HFFc6 (cell line): Measurements from ENCODE around the gene PLCXD3. TPM values are rescaled to one million over a fixed set of nuclear protein-coding genes. Genes with fewer than 3 reads are reported as not detected.

Experiments
- DNase-seq: peaks from one replicate; pipeline ENCODE4 v3.0.0-alpha.2; 2018
- H3K27ac Mint-ChIP-seq: 2 replicates; pipeline ENCODE4 v1.8.0; 2020; ENCODE audit warnings: mild to moderate bottlenecking, mixed read lengths
- H3K27me3 Mint-ChIP-seq: 2 replicates; pipeline ENCODE4 v1.8.0; 2021; ENCODE audit warnings: mild to moderate bottlenecking, moderate library complexity, mixed read lengths; ENCODE audit not compliant: insufficient read depth
- H3K36me3 Mint-ChIP-seq: 2 replicates; pipeline ENCODE4 v1.8.0; 2021; ENCODE audit warnings: low read depth, mixed read lengths
- H3K4me1 Mint-ChIP-seq: 2 replicates; pipeline ENCODE4 v1.8.0; 2020; ENCODE audit warnings: low read depth, mixed read lengths
- H3K4me3 Mint-ChIP-seq: 2 replicates; pipeline ENCODE4 v1.8.0; 2020; ENCODE audit warnings: mild to moderate bottlenecking, moderate library complexity, mixed read lengths
- H3K9me3 Mint-ChIP-seq: 2 replicates; pipeline ENCODE4 v1.8.0; 2020; ENCODE audit warnings: mild to moderate bottlenecking, mixed read lengths
- total RNA-seq, 6 experiments: library from RNA; stranded (reverse); fragmentation: NEBNext Ultra II Directional; extraction: Animal tissue kit (Norgen Biotek cat#: 25700); gene quantifications; 2 replicates in 1 of 6; 3 replicates in 5 of 6; pipeline ENCODE4 v1.2.3, GENCODE V29; 2021
- TF ChIP-seq, protein P1 (sequence below): fragments of 200-600 bp; sonication (generic); IDR thresholded peaks from 2 replicates; pipeline ENCODE4 v1.5.0; 2021; ENCODE audit warnings: antibody characterized with exemption, mild to moderate bottlenecking

Gene PLCXD3
- total RNA-seq, 6 experiments from 2014 or later: 0.03 to 0.05 TPM; not detected in 4

DNA sequence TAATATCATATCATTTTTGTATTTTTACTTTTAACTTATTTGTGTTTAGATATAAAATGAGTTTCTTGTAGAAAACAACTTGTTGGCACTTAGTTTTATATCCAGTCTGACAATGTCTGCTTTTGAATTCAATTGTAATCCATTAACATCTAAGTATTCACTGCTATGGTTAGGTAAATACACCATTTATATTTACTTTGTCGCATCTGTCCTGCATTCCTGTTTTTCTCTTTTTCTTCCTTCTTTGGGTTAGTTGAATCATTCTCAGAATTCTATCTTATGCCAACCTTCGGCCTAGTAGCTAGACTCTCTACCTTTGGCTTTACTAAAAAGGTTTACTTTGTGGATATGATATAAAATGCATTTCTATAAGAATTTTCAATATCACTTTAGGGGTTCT, 107.6 kb downstream of the PLCXD3 start:
- DNase-seq: no peak
- TF ChIP-seq, protein P1, sequence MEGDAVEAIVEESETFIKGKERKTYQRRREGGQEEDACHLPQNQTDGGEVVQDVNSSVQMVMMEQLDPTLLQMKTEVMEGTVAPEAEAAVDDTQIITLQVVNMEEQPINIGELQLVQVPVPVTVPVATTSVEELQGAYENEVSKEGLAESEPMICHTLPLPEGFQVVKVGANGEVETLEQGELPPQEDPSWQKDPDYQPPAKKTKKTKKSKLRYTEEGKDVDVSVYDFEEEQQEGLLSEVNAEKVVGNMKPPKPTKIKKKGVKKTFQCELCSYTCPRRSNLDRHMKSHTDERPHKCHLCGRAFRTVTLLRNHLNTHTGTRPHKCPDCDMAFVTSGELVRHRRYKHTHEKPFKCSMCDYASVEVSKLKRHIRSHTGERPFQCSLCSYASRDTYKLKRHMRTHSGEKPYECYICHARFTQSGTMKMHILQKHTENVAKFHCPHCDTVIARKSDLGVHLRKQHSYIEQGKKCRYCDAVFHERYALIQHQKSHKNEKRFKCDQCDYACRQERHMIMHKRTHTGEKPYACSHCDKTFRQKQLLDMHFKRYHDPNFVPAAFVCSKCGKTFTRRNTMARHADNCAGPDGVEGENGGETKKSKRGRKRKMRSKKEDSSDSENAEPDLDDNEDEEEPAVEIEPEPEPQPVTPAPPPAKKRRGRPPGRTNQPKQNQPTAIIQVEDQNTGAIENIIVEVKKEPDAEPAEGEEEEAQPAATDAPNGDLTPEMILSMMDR: no peak
- H3K36me3 Mint-ChIP-seq: peaks cover 19% of the 10 kb centered on the region
- no peak overlapping the region for H3K4me3 Mint-ChIP-seq
- no peak overlapping the region for H3K27ac Mint-ChIP-seq
- H3K4me1 Mint-ChIP-seq: peaks cover 11% of the 10 kb centered on the region
- H3K27me3 Mint-ChIP-seq: no peaks in the 10 kb centered on the region
- peaks cover 16% of the 10 kb centered on the region for H3K9me3 Mint-ChIP-seq

DNA sequence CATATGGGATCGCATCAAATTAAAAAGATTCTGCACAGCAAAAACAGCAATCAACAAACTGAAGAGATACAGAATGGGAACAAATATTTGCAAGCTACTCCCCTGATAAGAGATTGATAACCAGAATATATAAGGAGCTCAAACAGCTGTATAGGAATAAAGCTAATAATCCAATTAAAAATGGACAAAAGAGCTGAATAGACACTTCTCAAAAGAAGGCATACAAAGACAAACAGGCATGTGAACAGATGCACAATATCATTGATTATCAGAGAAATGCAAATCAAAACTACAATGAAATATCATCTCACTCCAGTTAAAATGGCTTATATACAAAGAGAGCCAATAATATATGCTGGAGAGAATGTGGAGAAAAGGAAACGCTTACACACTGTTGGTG, 110.6 kb downstream of the PLCXD3 start:
- H3K27ac Mint-ChIP-seq: no peak overlapping the region
- H3K4me3 Mint-ChIP-seq: no peak overlapping the region
- H3K9me3 Mint-ChIP-seq: peaks cover 16% of the 10 kb centered on the region

DNA sequence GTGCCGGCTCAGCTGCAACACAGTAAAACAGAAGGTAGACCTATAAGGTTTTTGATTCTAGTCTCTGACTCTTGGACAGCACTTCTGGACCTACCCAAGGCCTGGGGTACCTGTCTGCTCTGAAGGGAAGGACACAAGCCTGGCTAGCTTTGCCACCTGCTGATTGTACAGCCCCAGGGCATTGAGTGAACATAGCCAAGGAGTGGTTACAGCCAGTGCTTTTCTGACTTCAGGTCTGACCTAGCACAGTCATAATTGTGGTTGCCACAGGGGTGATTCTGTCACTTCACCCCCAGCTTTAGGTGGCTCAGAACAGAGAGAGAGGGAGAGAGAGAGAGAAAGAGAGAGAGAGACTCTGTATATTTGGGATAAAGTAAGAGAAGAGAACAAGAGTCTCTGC, 118.4 kb downstream of the PLCXD3 start:
- Mint-ChIP-seq H3K27me3 (no peaks in the 10 kb centered on the region; the same call in none of the 2 replicates), H3K4me3 (no peak overlapping the region), H3K4me1 (no peaks in the 10 kb centered on the region), H3K9me3 (no peaks in the 10 kb centered on the region), H3K36me3 (no peaks in the 10 kb centered on the region), H3K27ac (no peak overlapping the region)
- TF ChIP-seq, protein P1: no peak
- no peak for DNase-seq

More for the DNA sequence above, 110.6 kb downstream of the PLCXD3 start:
- peaks cover 19% of the 10 kb centered on the region for H3K36me3 Mint-ChIP-seq
- TF ChIP-seq, protein P1: no peak
- DNase-seq: no peak
- no peaks in the 10 kb centered on the region for H3K4me1 Mint-ChIP-seq
- no peaks in the 10 kb centered on the region for H3K27me3 Mint-ChIP-seq

DNA sequence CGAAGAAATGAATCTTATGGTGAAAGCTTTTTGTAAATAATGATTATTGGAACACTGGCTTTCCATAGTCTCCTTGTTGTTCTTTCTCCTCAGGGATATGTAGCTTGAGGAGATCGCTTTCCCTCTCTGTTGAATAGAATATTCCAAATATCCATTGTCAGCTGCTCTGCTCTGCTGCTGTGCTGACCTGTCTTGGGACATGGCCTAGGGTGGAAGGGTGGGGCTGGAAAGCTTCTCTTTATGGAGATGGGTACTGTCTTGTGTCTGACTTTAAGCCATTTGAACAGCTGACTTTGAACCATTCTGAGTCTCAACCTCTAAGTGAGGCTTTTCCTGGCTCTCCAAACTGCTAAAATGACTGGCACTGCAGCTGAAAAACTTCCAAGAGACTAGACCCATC, 135.8 kb downstream of the PLCXD3 start:
- no peaks in the 10 kb centered on the region; the same call in 1 of the 2 replicates for H3K36me3 Mint-ChIP-seq
- H3K9me3 Mint-ChIP-seq: no peaks in the 10 kb centered on the region
- H3K27ac Mint-ChIP-seq: no peak overlapping the region
- H3K4me1 Mint-ChIP-seq: peaks cover 45% of the 10 kb centered on the region
- TF ChIP-seq, protein P1: no peak
- no peak overlapping the region for H3K4me3 Mint-ChIP-seq
- no peak for DNase-seq
- H3K27me3 Mint-ChIP-seq: no peaks in the 10 kb centered on the region; the same call in 1 of the 2 replicates

DNA sequence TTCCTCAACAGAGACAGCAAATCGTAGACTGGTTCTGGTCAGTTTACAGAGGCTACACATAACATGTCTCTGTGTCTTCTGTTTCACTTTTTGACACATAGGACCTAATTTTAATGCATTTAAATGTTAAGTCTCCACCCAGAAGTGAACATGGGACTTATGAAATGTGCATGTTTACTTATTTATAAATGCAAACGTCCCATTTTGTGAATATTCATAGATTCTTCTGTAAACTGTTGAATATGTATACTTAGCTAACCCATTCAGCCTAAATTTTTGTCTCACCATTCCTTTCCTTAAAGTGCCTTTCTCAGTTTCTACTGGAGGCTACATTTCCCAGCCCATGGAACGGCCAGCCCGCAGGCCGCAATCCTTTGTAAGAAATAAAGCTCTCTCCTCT, 137.2 kb downstream of the PLCXD3 start:
- no peak overlapping the region for H3K27ac Mint-ChIP-seq
- DNase-seq: no peak
- H3K9me3 Mint-ChIP-seq: no peaks in the 10 kb centered on the region
- no peaks in the 10 kb centered on the region; the same call in 1 of the 2 replicates for H3K27me3 Mint-ChIP-seq
- H3K4me3 Mint-ChIP-seq: no peak overlapping the region
- TF ChIP-seq, protein P1: no peak
- peaks cover 49% of the 10 kb centered on the region for H3K4me1 Mint-ChIP-seq
- H3K36me3 Mint-ChIP-seq: no peaks in the 10 kb centered on the region; the same call in 1 of the 2 replicates

DNA sequence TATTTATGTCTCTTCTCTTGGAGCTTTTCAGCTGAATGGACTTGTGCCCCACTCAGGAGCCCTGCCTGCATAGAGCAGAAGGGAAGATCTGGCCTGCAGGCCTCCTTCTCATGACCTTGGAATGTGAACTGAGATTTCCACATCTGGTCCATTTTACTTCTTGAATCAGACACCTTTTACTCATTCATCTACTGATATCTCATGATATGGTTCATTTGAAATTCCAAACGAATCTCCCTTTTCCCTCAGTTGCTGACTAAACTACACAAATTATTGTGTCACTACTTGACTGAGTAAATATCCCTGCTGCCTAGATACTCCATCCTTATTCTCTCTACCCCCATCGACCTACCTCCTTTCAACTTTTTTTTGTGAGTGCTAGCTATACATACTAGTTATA, 138.7 kb downstream of the PLCXD3 start:
- Mint-ChIP-seq H3K27me3 (no peaks in the 10 kb centered on the region; the same call in 1 of the 2 replicates), H3K9me3 (no peaks in the 10 kb centered on the region), H3K4me3 (peak overlapping the region; percentile 26), H3K27ac (peak overlapping the region; percentile 83), H3K36me3 (no peaks in the 10 kb centered on the region; the same call in 1 of the 2 replicates), H3K4me1 (peaks cover 52% of the 10 kb centered on the region)
- TF ChIP-seq, protein P1: no peak
- peak; percentile 86 for DNase-seq
